Subcutaneous abdominal adipose tissue (tissue), 5 donors: ENCODE results near the gene SYPL2.
"Not testable (repeated sequence)": the region's sequence is repeated elsewhere in the genome, so short reads cannot be mapped to it uniquely, and the experiment has no call there.

ENCODE experiments used
- H3K27ac ChIP-seq: one replicate; pipeline ENCODE4 v1.7.0; 2013; ENCODE audit warnings: low read depth, mild to moderate bottlenecking, inconsistent platforms, low read length, moderate library complexity
- H3K27me3 ChIP-seq, 5 donors: one replicate each; pipeline ENCODE4 v1.7.0; 2013; ENCODE audit warnings: low read length in 5 of 5, inconsistent platforms in 1 of 5; ENCODE audit not compliant: control insufficient read depth in 5 of 5, insufficient read depth in 4 of 5
- H3K36me3 ChIP-seq, 5 donors: one replicate each; pipeline ENCODE4 v1.7.0; 2013; ENCODE audit warnings: low read length in 5 of 5; ENCODE audit not compliant: control insufficient read depth in 5 of 5, insufficient read depth in 5 of 5
- H3K4me1 ChIP-seq, 5 donors: one replicate each; pipeline ENCODE4 v1.7.0; 2013; ENCODE audit warnings: low read length in 5 of 5, mild to moderate bottlenecking in 3 of 5, moderate library complexity in 1 of 5; ENCODE audit not compliant: control insufficient read depth in 5 of 5, insufficient read depth in 5 of 5
- H3K4me3 ChIP-seq, 5 donors: one replicate each; pipeline ENCODE4 v1.7.0; 2013; ENCODE audit warnings: low read length in 5 of 5, low read depth in 1 of 5
- H3K9ac ChIP-seq, 5 donors: one replicate each; pipeline ENCODE4 v1.7.0; 2013; ENCODE audit warnings: low read length in 5 of 5, mild to moderate bottlenecking in 4 of 5, moderate library complexity in 3 of 5
- H3K9me3 ChIP-seq, 5 donors: one replicate each; pipeline ENCODE4 v1.7.0; 2013; ENCODE audit warnings: low read length in 5 of 5; ENCODE audit not compliant: control insufficient read depth in 5 of 5
- donor health status: healthy.
- donor health status: healthy.
- donor health status: healthy.
- donor health status: healthy.
- donor health status: healthy.

SYPL2 gene

DNA sequence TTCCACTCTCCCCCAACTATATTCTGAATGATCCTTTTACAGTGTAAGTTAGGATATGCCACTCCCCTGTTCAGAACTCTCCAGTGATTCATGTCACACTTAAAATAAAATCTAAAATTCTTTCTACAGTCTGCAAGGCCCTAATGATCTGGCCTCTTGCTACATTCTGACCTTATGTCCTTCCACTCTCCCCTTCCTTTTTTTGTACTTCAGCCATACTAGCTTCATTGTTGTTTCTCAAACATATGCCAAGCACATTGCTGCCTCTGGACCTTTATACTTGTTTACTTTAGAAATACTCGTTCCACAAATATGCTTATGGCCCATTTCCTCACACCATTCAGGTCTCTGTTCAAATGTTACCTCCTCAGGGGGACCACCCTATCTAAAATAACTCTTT lies 25.3 kb upstream of the SYPL2 start:
- Histone ChIP-seq H3K4me1 (no peaks in the 10 kb centered on the region), H3K4me3 (no peak overlapping the region), H3K9ac (no peak overlapping the region), H3K9me3 (no peaks in the 10 kb centered on the region), H3K27ac (no peak overlapping the region), H3K27me3 (peaks cover 0 to 8% (median 4%) of the 10 kb centered on the region in 5 donors), H3K36me3 (no peaks in the 10 kb centered on the region)

DNA sequence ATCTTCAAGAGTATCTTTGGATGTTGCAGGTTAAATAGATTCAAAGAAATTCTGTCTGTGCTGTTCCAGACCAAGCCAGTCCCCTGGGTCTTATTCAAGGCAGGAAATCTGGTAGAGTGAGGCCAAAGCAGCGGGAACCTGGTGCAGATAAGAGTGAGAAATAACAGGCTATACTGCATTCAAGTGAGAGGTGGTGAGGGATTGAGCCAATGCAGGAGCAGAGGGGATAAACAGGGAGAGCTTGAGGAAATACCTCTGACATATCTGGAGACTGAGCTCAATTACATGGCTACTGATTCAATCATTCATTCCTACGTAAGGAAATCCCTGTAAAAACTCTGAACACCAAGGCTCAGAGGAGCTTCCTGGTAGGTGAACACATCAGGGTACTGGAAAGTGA lies 22.9 kb upstream of the SYPL2 start:
- Histone ChIP-seq H3K27ac (no peak overlapping the region), H3K36me3 (no peaks in the 10 kb centered on the region), H3K27me3 (peaks cover 0 to 14% (median 6%) of the 10 kb centered on the region in 5 donors), H3K9ac (no peak overlapping the region), H3K9me3 (no peaks in the 10 kb centered on the region), H3K4me1 (no peaks in the 10 kb centered on the region), H3K4me3 (no peak overlapping the region)

DNA sequence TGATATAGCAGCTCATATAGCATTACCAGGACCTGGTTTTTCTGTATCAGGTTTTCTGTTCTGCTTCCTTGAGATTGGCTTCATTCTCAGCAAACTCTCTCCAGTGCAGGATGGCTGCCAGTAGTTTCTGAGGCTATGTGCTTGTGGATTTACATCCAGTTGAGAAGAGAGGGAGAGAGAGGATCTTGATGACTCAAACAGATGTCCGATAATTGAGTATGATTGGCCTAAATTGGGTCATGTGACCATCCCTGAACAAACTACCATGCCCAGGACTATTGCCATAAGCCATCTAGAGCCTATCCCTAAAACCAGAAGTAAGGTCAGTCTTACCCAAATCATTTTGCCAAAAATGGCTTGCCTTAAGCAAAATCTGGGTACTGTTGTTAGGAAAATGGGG lies 22.0 kb upstream of the SYPL2 start:
- H3K27ac ChIP-seq, result no peak overlapping the region
- H3K27me3 ChIP-seq, result peaks cover 0 to 14% (median 6%) of the 10 kb centered on the region in 5 donors
- H3K4me3 ChIP-seq, result no peak overlapping the region
- no peak overlapping the region for H3K9ac ChIP-seq
- H3K4me1 ChIP-seq, result no peaks in the 10 kb centered on the region
- H3K36me3 ChIP-seq, result no peaks in the 10 kb centered on the region
- no peaks in the 10 kb centered on the region for H3K9me3 ChIP-seq

DNA sequence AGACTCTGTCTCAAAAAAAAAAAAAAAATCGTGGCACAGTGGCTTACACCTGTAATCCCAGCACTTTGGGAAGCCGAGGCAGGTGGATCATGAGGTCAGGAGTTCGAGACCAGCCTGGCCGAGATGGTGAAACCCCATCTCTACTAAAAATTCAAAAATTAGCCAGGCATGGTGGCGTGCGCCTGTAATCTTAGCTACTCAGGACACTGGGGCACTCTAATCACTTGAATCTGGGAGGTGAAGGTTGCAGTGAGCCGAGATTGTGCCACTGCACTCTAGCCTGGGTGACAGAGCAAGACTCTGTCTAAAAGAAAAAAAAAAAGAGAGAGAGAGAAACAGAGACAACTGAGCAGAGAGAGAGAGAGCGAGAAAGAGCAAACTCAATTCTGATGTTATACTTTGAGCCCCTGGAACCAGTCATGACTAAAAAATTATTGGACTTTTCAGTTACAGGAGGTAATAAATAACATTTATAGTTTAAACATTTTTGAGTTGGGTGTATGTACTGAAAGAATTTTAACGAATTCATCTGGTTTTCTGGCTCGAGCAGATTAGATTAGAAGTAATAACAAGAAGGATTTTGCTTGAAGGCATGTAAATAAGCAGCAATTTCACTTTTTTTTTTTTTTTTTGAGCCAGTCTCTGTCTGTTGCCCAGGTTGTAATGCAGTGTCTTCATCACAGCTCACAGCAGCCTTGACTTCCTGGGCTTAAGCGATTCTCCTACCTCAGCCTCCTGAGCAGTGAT lies 20.2 kb upstream of the SYPL2 start:
- peaks cover 3 to 14% (median 6%) of the 10 kb centered on the region in 5 donors for H3K27me3 ChIP-seq
- H3K9ac ChIP-seq, H3K4me1 ChIP-seq, H3K4me3 ChIP-seq, H3K27ac ChIP-seq, H3K36me3 ChIP-seq, H3K9me3 ChIP-seq: not testable (repeated sequence)

DNA sequence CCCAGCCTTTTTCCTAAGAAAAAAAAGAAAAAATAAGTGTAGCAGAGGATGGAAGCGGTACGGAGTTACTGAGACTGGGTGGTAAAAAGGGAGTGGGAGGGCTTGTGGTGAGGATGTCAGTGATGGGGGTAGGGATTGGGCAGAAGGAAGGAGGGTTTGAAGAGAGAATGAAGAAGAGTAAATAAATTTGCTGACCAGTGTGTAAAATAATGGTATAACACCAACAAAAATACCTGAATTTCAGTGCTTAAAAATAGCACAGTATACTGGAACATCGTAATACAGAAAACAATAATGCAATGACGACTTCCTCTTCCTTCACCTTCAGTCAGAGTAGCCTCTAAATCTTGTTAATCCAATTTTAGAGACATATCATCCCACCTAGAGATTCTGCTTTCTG lies 18.8 kb upstream of the SYPL2 start:
- Histone ChIP-seq H3K27ac (no peak overlapping the region), H3K4me3 (no peak overlapping the region), H3K9ac (no peak overlapping the region), H3K4me1 (no peaks in the 10 kb centered on the region), H3K27me3 (peaks cover 3 to 9% (median 6%) of the 10 kb centered on the region in 5 donors), H3K36me3 (no peaks in the 10 kb centered on the region), H3K9me3 (no peaks in the 10 kb centered on the region)

- Histone ChIP-seq H3K9ac (no peak overlapping the region), H3K4me3 (no peak overlapping the region), H3K9me3 (peaks cover 0 to 5% (median 0%) of the 10 kb centered on the region in 5 donors), H3K36me3 (no peaks in the 10 kb centered on the region), H3K4me1 (no peaks in the 10 kb centered on the region), H3K27ac (no peak overlapping the region), H3K27me3 (peaks cover 0 to 3% (median 0%) of the 10 kb centered on the region in 5 donors)
Measured at GRCh38 chr1:109454497-109455133, 11.7 kb upstream of the SYPL2 start.

GRCh38 chr1:109457819-109458218 lies 8.5 kb upstream of the SYPL2 start:
- Histone ChIP-seq H3K27me3 (peaks cover 0 to 3% (median 0%) of the 10 kb centered on the region in 5 donors), H3K36me3 (no peaks in the 10 kb centered on the region), H3K9ac (no peak overlapping the region), H3K27ac (no peak overlapping the region), H3K4me3 (no peak overlapping the region), H3K4me1 (no peaks in the 10 kb centered on the region), H3K9me3 (peaks cover 0 to 5% (median 0%) of the 10 kb centered on the region in 5 donors)

DNA sequence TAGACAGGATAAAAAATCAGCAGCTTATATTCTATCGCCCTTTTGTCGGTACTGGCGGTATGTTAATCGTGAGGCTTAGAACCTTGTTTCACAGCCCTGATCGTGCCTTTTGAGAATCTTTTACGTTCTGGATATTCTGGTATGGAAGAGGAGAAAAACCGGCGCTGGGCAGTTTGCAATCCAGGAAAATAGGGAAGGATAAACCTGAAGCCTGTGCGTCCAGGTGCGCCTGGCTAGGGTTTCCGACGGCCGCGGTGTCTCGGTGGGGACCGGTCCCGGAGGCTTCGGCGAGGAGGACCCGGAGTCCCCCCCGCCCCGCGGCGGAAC lies 258 bp upstream of the SYPL2 start:
- Histone ChIP-seq H3K4me3 (peak overlapping the region; percentile 62 to 80 (median 68)), H3K27me3 (peaks cover 0 to 16% (median 7%) of the 10 kb centered on the region in 5 donors), H3K4me1 (peaks cover 0 to 20% (median 18%) of the 10 kb centered on the region in 5 donors), H3K36me3 (no peaks in the 10 kb centered on the region), H3K9me3 (no peaks in the 10 kb centered on the region), H3K27ac (no peak overlapping the region), H3K9ac (peak overlapping the region in 2 of 5 donors; percentile 67 to 70)

GRCh38 chr1:109467301-109467777 lies 993 bp downstream of the SYPL2 start:
- H3K4me3 ChIP-seq, result peak overlapping the region in 3 of 5 donors; percentile 62 to 77 (median 62)

GRCh38 chr1:109468061-109468460 lies 1.7 kb downstream of the SYPL2 start:
- Histone ChIP-seq H3K4me3 (no peak overlapping the region), H3K27me3 (peaks cover 0 to 16% (median 5%) of the 10 kb centered on the region in 5 donors), H3K9me3 (no peaks in the 10 kb centered on the region), H3K9ac (no peak overlapping the region), H3K36me3 (no peaks in the 10 kb centered on the region), H3K27ac (no peak overlapping the region), H3K4me1 (peaks cover 0 to 20% (median 18%) of the 10 kb centered on the region in 5 donors)

More at GRCh38 chr1:109467301-109467777, 993 bp downstream of the SYPL2 start:
- Histone ChIP-seq H3K36me3 (no peaks in the 10 kb centered on the region), H3K9ac (peak overlapping the region in 2 of 5 donors; percentile 25 to 32), H3K27ac (no peak overlapping the region), H3K9me3 (no peaks in the 10 kb centered on the region), H3K4me1 (peaks cover 0 to 20% (median 18%) of the 10 kb centered on the region in 5 donors), H3K27me3 (peaks cover 0 to 16% (median 7%) of the 10 kb centered on the region in 5 donors)
